ENCODE measurements around the gene SELENOF. TPM values are rescaled to one million over a fixed set of nuclear protein-coding genes. Genes with fewer than 3 reads are reported as not detected.
"Not testable (repeated sequence)": the region's sequence is repeated elsewhere in the genome, so short reads cannot be mapped to it uniquely, and the experiment has no call there.

Gene SELENOF
- total RNA-seq, 1 experiment from 2014 or later = 190 TPM

DNA sequence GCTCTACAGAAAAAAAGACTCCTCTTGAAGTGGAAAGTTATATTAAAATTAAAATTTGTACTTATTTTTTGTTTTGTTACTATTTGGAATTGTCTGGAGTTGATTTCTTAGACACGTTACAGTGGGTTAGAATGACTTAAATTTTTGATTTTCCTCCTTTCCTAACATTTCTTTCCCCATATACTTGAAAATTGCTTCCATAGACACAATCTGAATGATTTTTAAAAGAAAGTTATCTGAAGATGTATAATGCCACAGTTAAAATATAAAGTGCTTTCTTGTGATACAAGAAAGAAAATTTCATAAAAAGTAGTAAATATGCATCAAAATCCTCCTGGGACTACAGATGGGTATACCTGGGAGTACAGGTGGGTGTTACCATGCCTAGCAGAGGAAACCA, 2.8 kb upstream of the SELENOF start:
- DNase-seq (ENCODE audit: low read depth) = no peak

DNA sequence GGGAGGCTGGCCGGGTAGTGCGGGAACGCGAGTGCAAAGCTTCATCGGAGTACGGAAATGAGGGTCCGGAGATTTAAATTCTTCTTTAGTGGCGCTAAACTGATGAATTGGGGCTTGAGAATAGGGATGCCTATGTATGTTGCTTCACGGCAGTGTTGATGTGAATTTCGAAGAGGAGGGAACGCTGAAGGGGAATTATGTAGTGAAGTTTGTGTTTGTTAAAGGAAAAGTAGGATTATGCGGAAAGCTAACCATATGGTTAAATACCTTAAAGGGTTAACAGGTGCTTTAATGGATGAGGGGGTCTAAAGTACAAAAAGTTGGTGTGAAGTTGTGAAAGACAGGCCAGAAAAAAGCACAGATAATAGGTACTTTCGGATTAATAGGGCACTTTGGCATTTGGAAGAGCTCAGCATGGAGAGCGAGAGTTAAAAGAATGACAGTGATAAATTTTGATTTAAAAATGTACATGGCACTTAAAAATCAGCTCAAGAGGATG, 1.9 kb upstream of the SELENOF start:
- no peak for DNase-seq (ENCODE audit: low read depth)

- DNase-seq (ENCODE audit: low read depth) = peak; percentile 60
Observed at GRCh38 chr1:86914998-86915736, 1.2 kb upstream of the SELENOF start.

GRCh38 chr1:86914601-86914997, 673 bp upstream of the SELENOF start, which contains the start of gene HS2ST1:
HS2ST1 (plus strand) TSS chr1:86914635.
- DNase-seq (ENCODE audit: low read depth) = no peak

- peak; percentile 2 for DNase-seq (ENCODE audit: low read depth)
Observed at GRCh38 chr1:86913399-86913895, 479 bp downstream of the SELENOF start.

DNA sequence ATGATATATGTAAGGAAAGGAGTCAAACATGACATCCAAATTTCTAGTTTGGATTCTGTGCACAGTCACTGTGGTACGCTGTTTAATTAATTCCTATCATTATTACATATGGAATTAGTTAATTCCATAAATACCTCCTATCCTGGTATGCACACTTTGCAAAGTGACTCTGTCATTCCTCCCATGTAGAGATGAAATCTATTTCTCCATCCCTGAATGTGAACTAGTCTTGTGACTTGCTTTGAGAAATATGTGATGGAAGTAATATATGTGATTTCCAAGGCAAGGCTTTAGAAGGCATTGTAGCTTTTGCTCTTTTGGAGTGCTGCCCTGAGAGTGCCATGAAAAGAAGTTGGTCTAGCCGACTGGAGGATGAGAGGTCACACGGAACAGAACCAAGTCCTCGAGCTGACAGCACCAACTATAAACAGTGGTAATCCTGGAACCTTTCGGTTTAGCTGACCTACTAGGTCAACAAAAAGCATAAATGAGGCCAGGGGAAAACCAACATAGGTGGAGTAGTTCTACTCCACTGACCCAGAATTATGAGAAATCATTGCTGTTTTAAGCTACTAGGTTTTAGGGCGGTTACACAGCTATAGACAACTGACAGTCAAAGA, 1.5 kb downstream of the SELENOF start:
- DNase-seq (ENCODE audit: low read depth) = no peak

DNA sequence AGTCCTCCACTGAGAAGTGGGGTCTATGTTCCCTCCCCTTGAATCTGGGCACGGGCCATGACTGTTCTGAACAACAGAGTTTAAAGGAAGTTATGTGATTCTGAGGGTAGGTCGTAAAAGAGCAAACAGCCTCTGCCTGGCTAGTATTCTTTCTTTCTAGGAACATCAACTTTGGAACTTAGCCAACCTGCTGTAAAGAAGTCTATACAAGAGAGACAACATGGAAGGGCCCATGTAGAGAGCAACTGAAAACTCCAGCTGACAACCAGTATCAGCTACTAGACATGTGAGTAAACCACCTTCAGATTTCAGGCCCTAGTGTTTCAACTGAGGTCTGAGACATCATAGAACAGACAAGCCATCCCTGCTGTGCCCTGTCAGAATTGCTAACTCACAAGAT, 7.5 kb downstream of the SELENOF start:
- no peak for DNase-seq (ENCODE audit: low read depth)

DNA sequence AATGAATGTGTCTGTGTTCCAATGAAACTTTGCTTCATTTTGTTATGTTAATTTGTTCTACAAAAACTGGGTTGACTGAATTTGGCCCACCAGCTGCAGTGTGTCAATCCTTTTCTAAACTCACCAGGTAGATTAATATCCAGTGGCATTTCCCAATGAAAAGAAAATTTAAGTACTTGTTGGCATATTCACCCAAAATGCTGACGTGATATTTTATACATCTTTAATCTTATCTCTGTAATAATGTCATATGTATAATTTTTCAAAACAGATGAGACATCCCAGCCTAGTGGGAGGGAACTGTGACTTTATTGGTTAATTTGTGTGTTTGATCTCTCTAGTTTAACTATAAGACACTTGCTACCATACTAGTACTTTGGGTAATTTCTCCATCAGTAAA, 8.1 kb downstream of the SELENOF start:
- DNase-seq (ENCODE audit: low read depth) = no peak

DNA sequence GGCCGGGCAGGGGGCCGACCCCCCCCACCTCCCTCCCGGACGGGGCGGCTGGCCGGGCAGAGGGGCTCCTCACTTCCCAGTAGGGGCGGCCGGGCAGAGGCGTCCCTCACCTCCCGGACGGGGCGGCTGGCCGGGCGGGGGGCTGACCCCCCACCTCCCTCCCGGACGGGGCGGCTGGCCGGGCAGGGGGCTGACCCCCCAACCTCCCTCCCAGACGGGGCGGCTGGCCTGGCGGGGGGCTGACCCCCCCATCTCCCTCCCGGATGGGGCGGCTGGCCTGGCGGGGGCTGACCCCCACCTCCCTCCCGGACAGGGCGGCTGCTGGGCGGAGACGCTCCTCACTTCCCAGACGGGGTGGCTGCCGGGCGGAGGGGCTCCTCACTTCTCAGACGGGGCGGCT, 14.5 kb downstream of the SELENOF start:
- not testable (repeated sequence) for DNase-seq (ENCODE audit: low read depth)

- DNase-seq (ENCODE audit: low read depth) = no peak
Observed at GRCh38 chr1:86888327-86888726, 25.6 kb downstream of the SELENOF start.

GRCh38 chr1:86887479-86888162, 26.3 kb downstream of the SELENOF start:
- DNase-seq (ENCODE audit: low read depth) = no peak

GRCh38 chr1:86875722-86876121, 38.2 kb downstream of the SELENOF start:
- no peak for DNase-seq (ENCODE audit: low read depth)

DNA sequence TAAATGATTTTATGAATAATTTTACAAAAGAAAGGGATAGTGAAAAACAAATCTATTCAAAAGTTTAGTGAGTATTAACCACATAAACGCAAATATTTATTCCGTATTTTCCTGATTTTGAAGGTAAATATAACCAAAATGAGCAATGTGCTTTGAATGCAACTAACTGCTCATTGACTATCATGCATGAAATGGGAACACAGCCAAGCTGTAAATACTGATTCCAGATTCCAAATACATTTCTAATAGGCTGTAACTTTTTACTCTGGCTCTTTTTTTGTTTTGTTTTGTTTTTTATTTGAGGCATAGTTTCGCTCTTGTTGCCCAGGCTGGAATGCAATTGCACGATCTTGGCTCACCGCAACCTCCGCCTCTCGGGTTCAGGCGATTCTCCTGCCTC, 41.8 kb downstream of the SELENOF start:
- no peak for DNase-seq (ENCODE audit: low read depth)

DNA sequence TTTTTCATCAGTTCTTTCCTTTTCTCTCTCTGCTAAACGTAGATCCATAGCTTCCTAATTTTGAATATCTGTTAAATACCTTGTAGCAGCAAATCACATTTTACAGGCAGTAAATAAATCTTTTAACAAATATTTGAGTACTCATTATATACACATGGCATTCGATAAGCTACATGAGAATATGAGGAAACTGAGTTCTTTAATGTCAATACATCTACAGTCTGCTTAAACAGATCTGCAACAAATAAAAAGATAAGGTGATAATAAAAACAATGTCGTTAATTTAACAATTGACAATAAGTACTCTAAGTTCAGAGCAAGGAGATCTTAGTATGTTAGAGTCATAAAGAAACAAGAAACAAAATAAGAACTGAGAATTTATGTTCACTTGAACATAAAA, 42.9 kb downstream of the SELENOF start:
- DNase-seq (ENCODE audit: low read depth) = no peak

DNA sequence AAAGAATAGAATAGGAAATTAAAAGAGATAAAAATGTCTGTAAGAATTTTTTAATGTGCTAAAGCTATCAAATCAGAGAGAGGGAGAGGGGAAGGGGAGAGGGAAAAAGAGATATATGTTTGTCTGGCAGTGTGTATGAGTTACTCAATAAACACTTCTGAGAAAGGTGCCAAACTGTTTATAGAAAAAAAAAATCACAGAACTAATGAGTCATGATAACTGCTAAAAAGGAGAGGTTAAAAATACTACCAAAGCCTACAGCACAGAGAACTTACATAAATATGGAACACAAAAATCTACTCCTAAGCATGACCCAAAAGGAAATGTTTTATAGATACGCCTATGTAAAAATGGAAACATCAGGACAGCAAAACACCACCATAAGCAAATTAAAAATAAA, 45.4 kb downstream of the SELENOF start:
- DNase-seq (ENCODE audit: low read depth) = peak; percentile 29

- DNase-seq (ENCODE audit: low read depth) = not testable (repeated sequence)
Observed at GRCh38 chr1:86867278-86867677, 46.6 kb downstream of the SELENOF start.

GRCh38 chr1:86866665-86867064, 47.3 kb downstream of the SELENOF start:
- no peak for DNase-seq (ENCODE audit: low read depth)

GRCh38 chr1:86865973-86866637, 47.8 kb downstream of the SELENOF start:
- DNase-seq (ENCODE audit: low read depth) = no peak

DNA sequence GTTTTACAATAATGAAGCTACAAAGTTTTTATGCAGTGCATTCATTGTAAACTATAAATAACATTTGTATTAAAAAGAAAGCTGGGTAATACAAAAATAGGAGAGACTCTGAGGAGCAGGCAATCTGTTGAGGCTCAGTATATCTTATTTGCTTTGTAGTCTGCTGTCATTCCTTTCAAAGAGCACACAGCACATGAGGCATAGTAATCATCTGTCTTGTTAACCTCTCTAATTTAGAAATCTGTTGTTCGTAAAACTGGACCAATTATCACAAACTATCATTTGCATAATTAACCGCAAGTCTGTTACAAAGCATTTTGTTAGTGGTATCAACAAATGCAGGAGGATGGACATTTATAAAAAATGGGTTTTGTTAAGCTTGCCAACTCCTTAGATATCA, 51.0 kb downstream of the SELENOF start:
- no peak for DNase-seq (ENCODE audit: low read depth)

- DNase-seq (ENCODE audit: low read depth) = no peak
Observed at GRCh38 chr1:86861424-86861823, 52.5 kb downstream of the SELENOF start.

GRCh38 chr1:86860424-86860823, 53.5 kb downstream of the SELENOF start:
- no peak for DNase-seq (ENCODE audit: low read depth)

- DNase-seq (ENCODE audit: low read depth) = no peak
Observed at GRCh38 chr1:86860020-86860419, 53.9 kb downstream of the SELENOF start.
